Stimulated activated CD4-positive, alpha-beta T cell treated with anti-CD3 and anti-CD28 coated beads, Interleukin-1b, Interleukin-23, amount 100 ng/mL, for 48 hours (primary cell): ENCODE results near the gene SSBP2.

ENCODE experiments used
- DNase-seq: peaks from one replicate; pipeline ENCODE4 v3.0.0-alpha.2; 2020

SSBP2 gene

DNA sequence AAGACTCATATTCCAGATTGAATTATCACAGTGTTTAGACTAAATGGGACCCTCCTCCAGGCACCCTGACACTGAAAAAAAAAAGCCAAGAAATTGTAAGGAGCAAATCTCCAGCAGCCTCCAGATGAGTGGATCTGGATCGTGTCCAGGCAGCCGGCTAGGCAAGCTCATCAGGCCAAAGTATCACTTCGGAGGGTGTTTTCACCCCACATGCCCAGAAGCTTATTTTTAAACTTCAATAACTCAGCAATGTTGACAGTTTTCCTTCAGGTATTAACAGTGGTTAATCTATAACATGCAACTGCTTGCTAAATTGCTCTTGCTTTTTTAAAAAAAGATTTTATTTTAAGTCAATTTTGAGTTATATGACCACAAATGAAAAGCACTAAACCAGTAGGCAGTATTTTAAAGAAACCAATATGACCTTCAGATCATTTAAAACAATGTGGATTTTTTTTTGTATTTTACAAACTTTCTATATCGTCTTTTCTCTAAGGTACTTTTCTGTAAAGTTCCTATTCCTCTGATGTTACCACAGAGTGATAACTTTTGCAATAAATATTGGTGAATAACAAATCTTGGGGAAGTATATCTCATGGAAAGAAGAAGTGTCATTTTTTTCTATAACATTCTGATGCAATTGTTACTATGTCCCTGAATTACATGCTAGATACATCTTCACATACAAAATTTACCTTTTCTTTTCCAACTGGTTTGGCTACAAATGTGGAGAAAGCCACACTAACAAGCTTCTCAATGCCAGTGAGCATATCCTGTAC, 387.6 kb downstream of the SSBP2 start:
- no peak for DNase-seq
